NT2/D1 (cell line): ENCODE measurements around the gene LRRC4C.
A peak's percentile ranks its signal among the peaks of the same experiment; 100 is the strongest.

ENCODE experiments used
- DNase-seq: peaks from one replicate; pipeline ENCODE4 v3.0.0-alpha.2; 2011; ENCODE audit warnings: low read depth, low spot score
- H3K27me3 ChIP-seq: 2 replicates; pipeline ENCODE4 v1.6.0; 2011; ENCODE audit warnings: mild to moderate bottlenecking; ENCODE audit not compliant: insufficient read length, insufficient read depth
- H3K36me3 ChIP-seq: 2 replicates; pipeline ENCODE4 v1.6.1; 2011; ENCODE audit warnings: mild to moderate bottlenecking, low read length, mixed read lengths; ENCODE audit not compliant: insufficient read depth, insufficient read length
- H3K4me1 ChIP-seq: 2 replicates; pipeline ENCODE4 v1.5.1; 2011; ENCODE audit not compliant: insufficient read depth, insufficient read length
- H3K4me3 ChIP-seq: 2 replicates; pipeline ENCODE4 v1.5.1; 2011; ENCODE audit warnings: low read depth; ENCODE audit not compliant: insufficient read length
- H3K9ac ChIP-seq: 2 replicates; pipeline ENCODE4 v1.6.0; 2011; ENCODE audit warnings: low read depth; ENCODE audit not compliant: insufficient read length
- H3K9me3 ChIP-seq: 2 replicates; pipeline ENCODE4 v1.5.1; 2011; ENCODE audit warnings: mild to moderate bottlenecking, low read length; ENCODE audit not compliant: insufficient read depth
- SUZ12 ChIP-seq: IDR thresholded peaks from 2 replicates; pipeline ENCODE4 v1.6.1; 2011; ENCODE audit not compliant: insufficient read length, insufficient read depth; ENCODE audit errors: extremely low read depth
- YY1 ChIP-seq: IDR thresholded peaks from 2 replicates; pipeline ENCODE4 v1.6.1; 2011; ENCODE audit not compliant: insufficient read length, insufficient read depth
- ZNF274 ChIP-seq: IDR thresholded peaks from 2 replicates; pipeline ENCODE4 v1.6.1; 2011; ENCODE audit warnings: mild to moderate bottlenecking, low read depth, low read length

Gene LRRC4C

DNA sequence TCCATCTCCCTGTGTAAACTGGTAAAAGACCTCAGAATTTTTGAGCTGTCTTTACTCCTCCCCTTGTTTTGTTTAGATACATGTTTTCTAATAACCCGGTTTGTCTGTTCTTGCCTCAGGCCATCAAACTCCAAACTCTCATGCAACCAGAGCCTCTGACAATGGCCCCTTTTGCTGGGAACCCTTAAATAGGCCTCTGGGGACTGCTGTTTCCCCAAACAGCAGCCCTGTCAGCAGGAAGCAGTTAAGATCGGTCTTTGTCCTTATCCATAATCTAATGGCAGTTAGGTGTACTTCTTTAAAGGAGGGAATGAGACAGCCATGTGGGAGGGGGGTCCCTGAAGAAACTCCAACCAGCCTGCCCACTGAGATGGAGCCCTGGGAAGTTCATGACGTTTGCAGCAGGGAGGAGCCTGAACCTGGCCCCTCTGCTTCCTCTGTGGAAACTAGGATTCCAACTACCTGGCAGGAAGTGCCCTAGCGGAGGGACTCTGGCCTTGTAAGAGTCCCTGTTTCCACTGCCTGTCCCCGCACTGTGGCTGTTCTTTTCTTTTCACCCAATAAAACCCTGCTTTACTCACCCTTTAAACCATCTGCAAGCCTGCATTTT, 1354.4 kb downstream of the LRRC4C start:
- H3K9me3 ChIP-seq: peaks cover 15% of the 10 kb centered on the region; the same call in 1 of the 2 replicates
- H3K27me3 ChIP-seq: no peaks in the 10 kb centered on the region
- DNase-seq: no peak
- H3K4me3 ChIP-seq: no peak overlapping the region
- H3K9ac ChIP-seq: no peak overlapping the region
- H3K4me1 ChIP-seq: no peaks in the 10 kb centered on the region
- TF ChIP-seq SUZ12 (no peak), ZNF274 (no peak), YY1 (no peak)
- no peaks in the 10 kb centered on the region for H3K36me3 ChIP-seq

DNA sequence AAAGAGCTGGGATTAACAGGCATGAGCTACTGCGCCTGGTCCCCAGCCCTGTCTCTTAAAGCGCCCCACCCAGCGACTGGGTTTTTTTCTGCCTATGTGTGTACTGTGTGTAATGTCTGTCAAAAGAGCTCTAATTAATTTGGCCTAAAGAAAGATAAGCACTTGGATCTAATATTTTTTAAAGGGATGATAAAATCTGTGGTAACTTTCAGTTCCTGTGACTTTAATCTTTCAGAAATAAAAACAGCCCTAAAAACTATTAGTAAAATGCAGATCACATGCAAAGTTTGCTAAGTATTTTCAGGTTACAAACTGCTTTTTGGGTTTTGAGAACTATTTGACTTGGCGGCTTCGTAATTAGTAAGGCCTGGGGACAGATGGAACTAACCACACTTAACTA, 1358.7 kb downstream of the LRRC4C start:
- H3K36me3 ChIP-seq: no peaks in the 10 kb centered on the region
- H3K4me1 ChIP-seq: no peaks in the 10 kb centered on the region
- no peak for DNase-seq
- no peaks in the 10 kb centered on the region for H3K27me3 ChIP-seq
- H3K4me3 ChIP-seq: no peak overlapping the region
- no peak overlapping the region for H3K9ac ChIP-seq
- peaks cover 12% of the 10 kb centered on the region; the same call in 1 of the 2 replicates for H3K9me3 ChIP-seq
- no peak for TF ChIP-seq YY1
- no peak for TF ChIP-seq ZNF274
- no peak for TF ChIP-seq SUZ12

DNA sequence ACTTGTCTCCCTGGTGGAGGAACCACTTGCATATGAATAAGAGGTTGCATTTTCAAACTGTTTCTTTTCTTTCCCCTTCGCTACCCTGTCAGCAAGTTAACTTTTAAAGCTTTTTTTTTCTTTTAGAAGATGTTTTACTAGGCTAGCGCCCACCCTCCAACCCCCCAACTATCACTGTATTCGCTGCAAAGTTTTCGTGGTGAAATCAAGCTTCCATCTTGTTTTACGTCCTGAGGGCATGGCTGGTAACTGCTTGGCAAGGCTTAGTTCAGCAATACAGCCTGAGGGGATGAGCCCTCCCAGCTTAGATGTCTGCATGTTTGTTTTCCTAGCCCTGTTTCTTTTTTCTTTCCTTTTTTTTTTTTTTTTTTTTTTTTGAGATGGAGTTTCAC, 1359.3 kb downstream of the LRRC4C start:
- TF ChIP-seq SUZ12: no peak
- no peak for TF ChIP-seq ZNF274
- no peak for TF ChIP-seq YY1
- peak overlapping the region; percentile 58 for H3K9ac ChIP-seq
- no peaks in the 10 kb centered on the region for H3K36me3 ChIP-seq
- H3K4me1 ChIP-seq: no peaks in the 10 kb centered on the region
- peak; percentile 77 for DNase-seq
- no peaks in the 10 kb centered on the region for H3K27me3 ChIP-seq
- peak overlapping the region; percentile 33 for H3K4me3 ChIP-seq
- peaks cover 12% of the 10 kb centered on the region; the same call in 1 of the 2 replicates for H3K9me3 ChIP-seq

DNA sequence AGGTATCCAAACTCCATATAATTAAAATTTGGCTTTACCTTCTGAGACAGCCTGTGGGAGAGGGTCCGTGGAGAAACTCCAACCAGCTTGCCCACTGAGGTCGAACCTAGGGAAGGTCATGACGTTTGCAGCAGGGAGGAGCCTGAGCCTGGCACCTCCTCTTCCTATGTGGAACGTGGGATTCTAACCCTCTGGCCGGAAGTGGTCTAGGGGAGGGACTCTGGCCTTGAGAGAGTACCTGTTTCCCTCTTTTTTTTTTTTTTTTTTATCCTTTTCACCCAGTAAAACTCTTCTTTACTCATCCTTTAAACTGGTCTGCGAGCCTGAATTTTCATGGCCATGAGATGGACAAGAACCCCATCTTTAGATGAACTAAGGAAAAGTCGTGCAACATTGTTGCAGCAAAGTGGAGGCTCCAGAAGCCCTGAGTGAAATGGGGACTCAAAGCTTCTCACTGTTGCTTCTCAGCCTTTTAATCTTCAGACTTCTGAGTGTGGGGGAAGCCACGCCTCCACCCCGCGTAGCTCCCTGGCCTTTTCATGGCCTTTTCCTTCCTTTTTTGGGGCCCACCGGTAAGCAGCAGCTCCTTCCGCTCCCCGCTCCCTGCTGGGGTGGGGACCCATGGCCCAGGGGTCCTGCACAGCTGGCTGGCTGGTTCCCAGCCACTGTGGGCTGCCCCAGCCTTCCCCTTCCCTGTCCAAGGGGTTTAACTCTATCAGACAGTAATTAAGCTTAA, 1359.9 kb downstream of the LRRC4C start:
- Histone ChIP-seq H3K4me1 (no peaks in the 10 kb centered on the region), H3K4me3 (peak overlapping the region; percentile 33), H3K9ac (peak overlapping the region; percentile 58), H3K9me3 (peaks cover 12% of the 10 kb centered on the region; the same call in 1 of the 2 replicates), H3K27me3 (no peaks in the 10 kb centered on the region), H3K36me3 (no peaks in the 10 kb centered on the region)
- TF ChIP-seq YY1: no peak
- TF ChIP-seq ZNF274: no peak
- TF ChIP-seq SUZ12: no peak
- DNase-seq: no peak

DNA sequence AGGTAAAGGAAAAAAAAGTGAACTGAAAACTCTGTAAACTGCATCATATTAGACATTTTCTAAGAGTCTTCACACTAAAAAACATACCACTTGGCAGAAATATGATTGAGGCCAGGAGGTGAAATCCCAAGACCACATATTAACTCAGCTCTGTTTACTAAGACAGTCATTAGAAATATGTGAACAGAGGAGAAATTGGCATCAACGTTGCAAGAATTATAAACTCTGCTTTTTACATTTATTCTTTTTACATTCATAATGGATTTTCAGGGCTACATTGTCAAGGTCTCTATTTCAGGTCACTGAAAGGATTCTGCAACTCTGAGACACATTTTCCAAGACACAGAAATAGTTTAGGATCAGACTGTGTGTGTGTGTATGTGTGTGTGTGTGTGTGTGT, 1364.0 kb downstream of the LRRC4C start:
- TF ChIP-seq ZNF274: no peak
- no peak for TF ChIP-seq SUZ12
- no peak for TF ChIP-seq YY1
- Histone ChIP-seq H3K27me3 (no peaks in the 10 kb centered on the region), H3K36me3 (no peaks in the 10 kb centered on the region)

DNA sequence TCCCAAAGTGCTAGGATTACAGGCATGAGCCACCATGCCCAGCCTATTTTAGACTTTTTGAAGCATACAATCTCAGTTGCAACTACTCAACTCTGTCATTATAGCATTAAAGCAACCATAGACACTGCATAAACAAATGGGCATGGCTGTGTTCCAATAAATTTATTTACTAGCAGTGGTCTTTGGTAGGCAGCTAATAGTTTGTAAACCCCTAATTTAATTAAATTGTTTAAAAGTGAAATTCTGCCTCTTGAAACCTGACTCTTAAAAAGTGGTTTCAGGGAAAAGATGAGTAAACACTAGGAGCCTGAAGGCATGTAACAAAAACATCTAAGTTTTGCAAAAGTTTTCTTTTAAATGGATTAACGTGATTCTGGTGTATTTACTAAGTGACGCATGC, 1364.5 kb downstream of the LRRC4C start:
- Histone ChIP-seq H3K4me3 (no peak overlapping the region), H3K36me3 (no peaks in the 10 kb centered on the region), H3K27me3 (no peaks in the 10 kb centered on the region), H3K4me1 (no peaks in the 10 kb centered on the region), H3K9me3 (no peaks in the 10 kb centered on the region), H3K9ac (no peak overlapping the region)
- no peak for DNase-seq
- TF ChIP-seq SUZ12 (no peak), YY1 (no peak), ZNF274 (no peak)

More for the DNA sequence above, 1364.0 kb downstream of the LRRC4C start:
- Histone ChIP-seq H3K9me3 (no peaks in the 10 kb centered on the region), H3K4me1 (no peaks in the 10 kb centered on the region), H3K4me3 (no peak overlapping the region), H3K9ac (no peak overlapping the region)
- DNase-seq: no peak

DNA sequence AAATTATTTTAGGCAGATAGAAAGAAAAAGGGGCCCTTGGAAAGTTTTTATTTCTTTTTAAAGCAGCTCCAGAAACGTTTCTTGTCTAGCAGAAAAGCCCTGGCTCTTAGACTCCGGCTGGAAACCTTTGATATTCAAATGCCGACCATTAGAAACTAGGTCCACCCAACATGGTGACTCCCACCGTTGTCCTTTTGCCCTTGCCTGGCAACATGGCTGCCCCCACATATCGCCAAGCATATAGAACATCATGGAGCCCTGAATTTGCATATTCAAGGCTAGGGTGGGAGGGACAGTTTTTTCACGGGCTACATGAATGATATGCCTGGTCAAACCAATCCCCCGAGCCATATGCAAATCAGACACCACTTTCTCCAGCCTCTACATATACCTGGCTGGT, 1379.0 kb downstream of the LRRC4C start:
- DNase-seq: no peak
- no peak for TF ChIP-seq YY1
- TF ChIP-seq SUZ12: no peak
- no peak for TF ChIP-seq ZNF274
- Histone ChIP-seq H3K36me3 (no peaks in the 10 kb centered on the region), H3K9ac (no peak overlapping the region), H3K9me3 (peaks cover 31% of the 10 kb centered on the region), H3K4me3 (no peak overlapping the region), H3K4me1 (no peaks in the 10 kb centered on the region), H3K27me3 (no peaks in the 10 kb centered on the region)
